ENCODE measurements around the gene NREP.

The NREP gene

DNA sequence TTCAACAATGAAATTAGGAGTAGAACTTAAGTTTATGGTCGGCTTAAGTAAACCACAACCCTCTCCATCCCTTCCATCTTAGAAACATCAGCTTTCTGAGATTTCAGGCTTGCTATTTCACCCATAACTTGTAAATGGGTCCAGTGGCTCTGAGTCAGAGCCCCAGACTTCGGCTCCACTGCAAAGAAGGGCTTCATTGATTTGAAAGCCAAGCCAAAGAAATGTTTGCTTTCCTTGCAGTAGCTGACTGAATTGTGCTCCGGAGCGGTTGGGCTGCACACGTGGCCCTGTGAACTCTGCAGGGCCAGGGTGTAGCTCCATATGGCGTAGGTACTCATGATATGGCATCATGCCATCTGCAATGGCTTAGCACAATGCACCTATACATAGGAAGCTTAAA is 57.0 kb downstream of the NREP start:
- TF ChIP-seq, protein P1, sequence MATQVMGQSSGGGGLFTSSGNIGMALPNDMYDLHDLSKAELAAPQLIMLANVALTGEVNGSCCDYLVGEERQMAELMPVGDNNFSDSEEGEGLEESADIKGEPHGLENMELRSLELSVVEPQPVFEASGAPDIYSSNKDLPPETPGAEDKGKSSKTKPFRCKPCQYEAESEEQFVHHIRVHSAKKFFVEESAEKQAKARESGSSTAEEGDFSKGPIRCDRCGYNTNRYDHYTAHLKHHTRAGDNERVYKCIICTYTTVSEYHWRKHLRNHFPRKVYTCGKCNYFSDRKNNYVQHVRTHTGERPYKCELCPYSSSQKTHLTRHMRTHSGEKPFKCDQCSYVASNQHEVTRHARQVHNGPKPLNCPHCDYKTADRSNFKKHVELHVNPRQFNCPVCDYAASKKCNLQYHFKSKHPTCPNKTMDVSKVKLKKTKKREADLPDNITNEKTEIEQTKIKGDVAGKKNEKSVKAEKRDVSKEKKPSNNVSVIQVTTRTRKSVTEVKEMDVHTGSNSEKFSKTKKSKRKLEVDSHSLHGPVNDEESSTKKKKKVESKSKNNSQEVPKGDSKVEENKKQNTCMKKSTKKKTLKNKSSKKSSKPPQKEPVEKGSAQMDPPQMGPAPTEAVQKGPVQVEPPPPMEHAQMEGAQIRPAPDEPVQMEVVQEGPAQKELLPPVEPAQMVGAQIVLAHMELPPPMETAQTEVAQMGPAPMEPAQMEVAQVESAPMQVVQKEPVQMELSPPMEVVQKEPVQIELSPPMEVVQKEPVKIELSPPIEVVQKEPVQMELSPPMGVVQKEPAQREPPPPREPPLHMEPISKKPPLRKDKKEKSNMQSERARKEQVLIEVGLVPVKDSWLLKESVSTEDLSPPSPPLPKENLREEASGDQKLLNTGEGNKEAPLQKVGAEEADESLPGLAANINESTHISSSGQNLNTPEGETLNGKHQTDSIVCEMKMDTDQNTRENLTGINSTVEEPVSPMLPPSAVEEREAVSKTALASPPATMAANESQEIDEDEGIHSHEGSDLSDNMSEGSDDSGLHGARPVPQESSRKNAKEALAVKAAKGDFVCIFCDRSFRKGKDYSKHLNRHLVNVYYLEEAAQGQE (IDR thresholded peaks at IDR 0.05; ENCODE audit: low read depth): no peak
- no peak for TF ChIP-seq TAF1 (IDR thresholded peaks at IDR 0.05; ENCODE audit: low read depth)
- no peak for TF ChIP-seq TEAD4 (IDR thresholded peaks at IDR 0.05)
- TF ChIP-seq CREB1 (IDR thresholded peaks at IDR 0.05; ENCODE audit: low read depth): no peak
- TF ChIP-seq TCF12 (IDR thresholded peaks at IDR 0.05; ENCODE audit: low read depth): no peak
- TF ChIP-seq FOXM1 (IDR thresholded peaks at IDR 0.05; ENCODE audit: borderline replicate concordance, low read depth): no peak
- no peak for TF ChIP-seq USF1 (IDR thresholded peaks at IDR 0.05)
- TF ChIP-seq, protein P2, sequence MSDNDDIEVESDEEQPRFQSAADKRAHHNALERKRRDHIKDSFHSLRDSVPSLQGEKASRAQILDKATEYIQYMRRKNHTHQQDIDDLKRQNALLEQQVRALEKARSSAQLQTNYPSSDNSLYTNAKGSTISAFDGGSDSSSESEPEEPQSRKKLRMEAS (IDR thresholded peaks at IDR 0.05): no peak
- no peak for TF ChIP-seq NFIC (IDR thresholded peaks at IDR 0.05)
- no peak for TF ChIP-seq ZBTB7A (IDR thresholded peaks at IDR 0.05; ENCODE audit: low read depth)
- no peak for TF ChIP-seq YY1 (IDR thresholded peaks at IDR 0.05; ENCODE audit: low read depth)
- no peak for TF ChIP-seq EGR1 (IDR thresholded peaks at IDR 0.05)
- TF ChIP-seq EP300 (IDR thresholded peaks at IDR 0.05; ENCODE audit: borderline replicate concordance): no peak
- no peak for TF ChIP-seq CEBPB (IDR thresholded peaks at IDR 0.05)
- no peak for TF ChIP-seq RAD21 (IDR thresholded peaks at IDR 0.05; ENCODE audit: low read depth)

- TF ChIP-seq TEAD4 (IDR thresholded peaks at IDR 0.05) (no peak), CEBPB (IDR thresholded peaks at IDR 0.05) (0 out of 2 replicates have a peak, but pooled peaks have one; percentile 18), TAF1 (IDR thresholded peaks at IDR 0.05; ENCODE audit: low read depth) (no peak)
These were observed 57.7 kb downstream of the NREP start for GRCh38 chr5:111699324-111699723.

DNA sequence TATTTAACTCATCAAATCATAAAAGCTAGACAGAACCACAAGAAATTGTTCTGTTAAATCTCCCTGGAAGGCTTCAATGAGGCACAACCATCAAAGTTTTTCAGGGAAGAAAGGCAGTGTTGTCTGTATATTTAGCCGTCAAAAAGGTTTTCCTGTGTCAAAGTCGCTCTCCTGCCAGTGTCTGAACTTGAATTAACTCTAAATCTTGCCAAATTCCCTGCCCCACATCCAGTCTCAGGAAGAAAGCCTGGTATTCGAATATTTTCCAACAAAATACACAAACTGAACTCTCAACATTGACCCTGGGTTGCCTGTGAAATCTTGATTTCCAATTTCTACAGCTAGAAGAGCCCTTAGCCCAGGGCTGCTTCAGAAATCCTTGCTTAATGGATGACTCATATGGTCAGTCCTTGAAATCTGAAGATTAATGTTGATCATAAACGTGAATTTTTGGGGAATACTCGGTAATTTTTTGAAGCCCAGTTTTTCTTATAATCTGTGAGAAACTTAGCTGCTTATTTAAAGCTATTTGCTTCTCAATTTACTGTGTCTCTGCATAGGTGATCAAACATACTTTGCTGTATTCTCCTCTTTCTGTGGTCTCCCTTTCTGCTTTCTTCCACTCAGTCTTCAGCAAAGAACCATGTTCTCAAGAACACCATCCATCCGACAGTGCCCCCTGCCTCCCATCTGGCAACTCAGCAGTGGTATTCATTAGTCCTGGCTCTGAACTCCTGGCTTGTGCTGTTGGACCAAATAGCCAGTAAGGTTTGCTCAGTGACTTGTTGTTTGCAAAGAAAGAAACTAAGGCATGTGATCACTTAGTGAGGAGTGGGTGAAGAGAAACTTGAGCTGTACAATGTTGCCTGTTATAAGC is 58.9 kb downstream of the NREP start:
- TF ChIP-seq RAD21 (IDR thresholded peaks at IDR 0.05; ENCODE audit: low read depth): no peak
- TF ChIP-seq, protein P1 (IDR thresholded peaks at IDR 0.05; ENCODE audit: low read depth): no peak
- TF ChIP-seq CEBPB (IDR thresholded peaks at IDR 0.05): no peak

GRCh38 chr5:111697215-111697614 is 59.8 kb downstream of the NREP start:
- TF ChIP-seq TAF1 (IDR thresholded peaks at IDR 0.05; ENCODE audit: low read depth) (no peak), NFIC (IDR thresholded peaks at IDR 0.05) (peak; percentile 32; the same call in 1 of the 2 replicates)

DNA sequence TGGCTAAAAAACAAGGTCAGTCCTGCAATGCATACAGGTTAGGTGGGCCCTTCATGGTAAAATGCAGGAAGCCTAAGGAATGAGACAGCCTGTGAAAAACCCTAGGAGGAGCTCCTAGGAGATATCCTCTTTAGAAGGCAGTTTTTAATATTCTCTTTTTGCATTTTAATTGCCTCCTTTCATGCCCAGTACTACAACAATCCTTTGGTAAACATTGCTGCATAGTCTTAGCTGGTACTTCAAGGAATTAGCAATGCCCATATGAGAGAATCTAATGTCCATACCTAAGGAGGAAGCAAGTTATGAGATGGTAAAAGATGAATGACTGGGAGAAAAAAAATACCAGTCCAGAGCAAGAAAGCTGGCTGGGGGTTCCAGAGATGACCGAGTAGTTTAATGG is 61.0 kb downstream of the NREP start:
- TF ChIP-seq TCF12 (IDR thresholded peaks at IDR 0.05; ENCODE audit: low read depth) (no peak), CREB1 (IDR thresholded peaks at IDR 0.05; ENCODE audit: low read depth) (no peak), EP300 (IDR thresholded peaks at IDR 0.05; ENCODE audit: borderline replicate concordance) (no peak), EGR1 (IDR thresholded peaks at IDR 0.05) (no peak), ZBTB7A (IDR thresholded peaks at IDR 0.05; ENCODE audit: low read depth) (no peak), USF1 (IDR thresholded peaks at IDR 0.05) (no peak), YY1 (IDR thresholded peaks at IDR 0.05; ENCODE audit: low read depth) (no peak), TEAD4 (IDR thresholded peaks at IDR 0.05) (no peak), NFIC (IDR thresholded peaks at IDR 0.05) (no peak), FOXM1 (IDR thresholded peaks at IDR 0.05; ENCODE audit: borderline replicate concordance, low read depth) (no peak), RAD21 (IDR thresholded peaks at IDR 0.05; ENCODE audit: low read depth) (no peak)
- TF ChIP-seq, protein P1 (IDR thresholded peaks at IDR 0.05; ENCODE audit: low read depth): no peak

Data from Ishikawa (cell line).